WTC11 (cell line): ENCODE data around the gene TNFRSF14. TPM values are rescaled to one million over a fixed set of nuclear protein-coding genes. Genes with fewer than 3 reads are reported as not detected.

Source experiments
- ATAC-seq: fragments of 200-7000 bp; cut with Tn5 transposase; 2 replicates; pipeline ENCODE4 v1.10.0; 2021; ENCODE audit warnings: mild to moderate bottlenecking, moderate library complexity
- CTCF ChIA-PET: fragments of 300-600 bp; sonication (Branson Sonifier 250); formaldehyde crosslinking; loops from one replicate; lab custom pipeline; 2021; ENCODE audit warnings: antibody characterized with exemption; lab: Charles Lee
- POLR2A ChIA-PET: fragments of 350-600 bp; sonication (Branson Sonifier 250); formaldehyde crosslinking; loops from one replicate; lab custom pipeline; 2021; ENCODE audit warnings: antibody characterized with exemption; lab: Charles Lee
- DNase-seq: peaks from one replicate; pipeline ENCODE4 v3.0.0; 2021; ENCODE audit warnings: low spot score
- H3K27ac Mint-ChIP-seq: 2 replicates; pipeline ENCODE4 v1.8.0; 2021; ENCODE audit warnings: mixed read lengths
- H3K27me3 Mint-ChIP-seq: 2 replicates; pipeline ENCODE4 v1.8.0; 2021; ENCODE audit warnings: low read depth, mild to moderate bottlenecking, moderate library complexity, mixed read lengths
- H3K36me3 Mint-ChIP-seq: 2 replicates; pipeline ENCODE4 v1.8.0; 2021; ENCODE audit warnings: mixed read lengths
- H3K4me1 Mint-ChIP-seq: 2 replicates; pipeline ENCODE4 v1.8.0; 2022; ENCODE audit warnings: mixed read lengths
- H3K4me3 Mint-ChIP-seq: 2 replicates; pipeline ENCODE4 v1.8.0; 2021; ENCODE audit warnings: mild to moderate bottlenecking, moderate library complexity, mixed read lengths
- H3K9me3 Mint-ChIP-seq: 2 replicates; pipeline ENCODE4 v1.8.0; 2021; ENCODE audit warnings: mixed read lengths
- ATF2 ChIP-seq: sonication (generic); formaldehyde crosslinking; IDR thresholded peaks from 2 replicates; pipeline ENCODE4 v1.8.1; 2022; ENCODE audit warnings: low read depth, missing genetic modification reagents, borderline replicate concordance
- ATF6 ChIP-seq: sonication (generic); formaldehyde crosslinking; IDR thresholded peaks from 2 replicates; pipeline ENCODE4 v1.8.1; 2023; ENCODE audit warnings: mild to moderate bottlenecking, missing genetic modification reagents
- E2F5 ChIP-seq: sonication (generic); formaldehyde crosslinking; IDR thresholded peaks from 2 replicates; pipeline ENCODE4 v1.8.1; 2022; ENCODE audit warnings: mild to moderate bottlenecking, moderate library complexity, missing genetic modification reagents
- EMX1 ChIP-seq: fragments of 250-450 bp; sonication (Bioruptor Pico); IDR thresholded peaks from 2 replicates; pipeline ENCODE4 v1.8.0; 2021; ENCODE audit warnings: mild to moderate bottlenecking
- ETV6 ChIP-seq: sonication (generic); formaldehyde crosslinking; IDR thresholded peaks from 2 replicates; pipeline ENCODE4 v1.8.1; 2022; ENCODE audit warnings: mild to moderate bottlenecking, missing genetic modification reagents
- FOXK1 ChIP-seq: sonication (generic); formaldehyde crosslinking; IDR thresholded peaks from 2 replicates; pipeline ENCODE4 v1.8.0; 2022; ENCODE audit warnings: mild to moderate bottlenecking, moderate library complexity, missing genetic modification reagents
- JAZF1 ChIP-seq: fragments of 250-450 bp; sonication (Bioruptor Pico); IDR thresholded peaks from 2 replicates; pipeline ENCODE4 v1.9.0; 2021; ENCODE audit warnings: moderate library complexity, mild to moderate bottlenecking, inconsistent platforms
- NFE2L1 ChIP-seq: sonication (generic); formaldehyde crosslinking; IDR thresholded peaks from 2 replicates; pipeline ENCODE4 v1.8.1; 2023; ENCODE audit warnings: missing genetic modification reagents
- NFYB ChIP-seq: sonication (generic); formaldehyde crosslinking; conservative IDR thresholded peaks from 2 replicates; pipeline ENCODE4 v1.8.0; 2022; ENCODE audit warnings: low read depth, missing genetic modification reagents
- NR1H2 ChIP-seq: sonication (generic); formaldehyde crosslinking; IDR thresholded peaks from 2 replicates; pipeline ENCODE4 v1.9.0; 2021; ENCODE audit warnings: mild to moderate bottlenecking, moderate library complexity, missing genetic modification reagents
- NR2C2 ChIP-seq: sonication (generic); formaldehyde crosslinking; IDR thresholded peaks from 2 replicates; pipeline ENCODE4 v1.8.0; 2022; ENCODE audit warnings: mild to moderate bottlenecking, missing genetic modification reagents
- OVOL2 ChIP-seq: fragments of 250-450 bp; sonication (Bioruptor Pico); IDR thresholded peaks from 2 replicates; pipeline ENCODE4 v1.9.0; 2021; ENCODE audit warnings: mild to moderate bottlenecking, borderline replicate concordance
- PRDM15 ChIP-seq: sonication (generic); formaldehyde crosslinking; IDR thresholded peaks from 2 replicates; pipeline ENCODE4 v1.8.0; 2022; ENCODE audit warnings: missing genetic modification reagents
- RORB ChIP-seq: fragments of 250-450 bp; sonication (Bioruptor Pico); IDR thresholded peaks from 2 replicates; pipeline ENCODE4 v1.9.0; 2021; ENCODE audit warnings: mild to moderate bottlenecking
- TCF7 ChIP-seq: sonication (generic); formaldehyde crosslinking; IDR thresholded peaks from 2 replicates; pipeline ENCODE4 v1.8.0; 2022; ENCODE audit warnings: mild to moderate bottlenecking, low read depth, missing genetic modification reagents, moderate library complexity
- USF1 ChIP-seq: sonication (generic); formaldehyde crosslinking; IDR thresholded peaks from 2 replicates; pipeline ENCODE4 v1.8.0; 2022; ENCODE audit warnings: mild to moderate bottlenecking, missing genetic modification reagents
- ZBTB21 ChIP-seq: sonication (generic); formaldehyde crosslinking; IDR thresholded peaks from 2 replicates; pipeline ENCODE4 v1.8.1; 2023; ENCODE audit warnings: mild to moderate bottlenecking, missing genetic modification reagents, borderline replicate concordance
- ZNF219 ChIP-seq: sonication (generic); formaldehyde crosslinking; IDR thresholded peaks from 2 replicates; pipeline ENCODE4 v1.8.0; 2023; ENCODE audit warnings: missing genetic modification reagents, mild to moderate bottlenecking, borderline replicate concordance
- ZNF423 ChIP-seq: fragments of 250-450 bp; sonication (Bioruptor Pico); IDR thresholded peaks from 2 replicates; pipeline ENCODE4 v2.1.2; 2022; ENCODE audit warnings: mild to moderate bottlenecking, moderate library complexity
- ZNF532 ChIP-seq: fragments of 250-450 bp; sonication (Bioruptor Pico); IDR thresholded peaks from 2 replicates; pipeline ENCODE4 v1.9.0; 2021; ENCODE audit warnings: mild to moderate bottlenecking, borderline replicate concordance
- ZNF671 ChIP-seq: fragments of 250-450 bp; sonication (Bioruptor Pico); IDR thresholded peaks from 2 replicates; pipeline ENCODE4 v1.8.0; 2021; ENCODE audit warnings: mild to moderate bottlenecking
- total RNA-seq: library from RNA; stranded (reverse); gene quantifications from 3 replicates; pipeline ENCODE4 v1.2.3, GENCODE V29; 2021

Gene TNFRSF14
- total RNA-seq, 1 experiment from 2014 or later: 0.87 TPM

GRCh38 chr1:2570332-2570731, 14.2 kb downstream of the TNFRSF14 start (continued):
- TF ChIP-seq PRDM15 (no peak), OVOL2 (no peak), ETV6 (CRISPR knock-in tag) (no peak), FOXK1 (no peak)

- H3K9me3 Mint-ChIP-seq: peaks cover 21% of the 10 kb centered on the region
- POLR2A ChIA-PET: no interaction called here
- CTCF ChIA-PET: interaction anchor here (1.4 kb wide), 1 partner anchor 10 kb away, joined by 7 read pairs; no protein-coding TSS in a partner anchor
Measured at GRCh38 chr1:2571348-2571747, 15.2 kb downstream of the TNFRSF14 start.

More at GRCh38 chr1:2571348-2571747, 15.2 kb downstream of the TNFRSF14 start:
- peaks cover 11% of the 10 kb centered on the region; the same call in 1 of the 2 replicates for H3K27me3 Mint-ChIP-seq
- DNase-seq (no peak), ATAC-seq (no peak)
- no peak for TF ChIP-seq JAZF1 (CRISPR knock-in tag)
- TF ChIP-seq ZNF532: no peak
- TF ChIP-seq E2F5 (CRISPR knock-in tag): no peak
- no peak for TF ChIP-seq ZBTB21 (CRISPR knock-in tag)
- no peak for TF ChIP-seq ZNF671 (CRISPR knock-in tag)
- TF ChIP-seq TCF7 (CRISPR knock-in tag): no peak
- TF ChIP-seq NFE2L1 (CRISPR knock-in tag): no peak
- TF ChIP-seq ZNF219: no peak
- no peak for TF ChIP-seq NR2C2
- no peak for TF ChIP-seq USF1
- no peak for TF ChIP-seq ATF6 (CRISPR knock-in tag)
- TF ChIP-seq EMX1 (CRISPR knock-in tag): no peak
- no peak for TF ChIP-seq ETV6 (CRISPR knock-in tag)
- TF ChIP-seq NR1H2 (CRISPR knock-in tag): no peak
- no peak for TF ChIP-seq ATF2 (CRISPR knock-in tag)
- TF ChIP-seq NFYB: no peak
- TF ChIP-seq ZNF423: no peak
- TF ChIP-seq RORB (CRISPR knock-in tag): no peak
- no peak overlapping the region for H3K27ac Mint-ChIP-seq
- no peak overlapping the region for H3K4me3 Mint-ChIP-seq
- H3K4me1 Mint-ChIP-seq: no peaks in the 10 kb centered on the region
- H3K36me3 Mint-ChIP-seq: peaks cover 13% of the 10 kb centered on the region; the same call in 1 of the 2 replicates
